GM19351 (cell line): Measurements from ENCODE around the gene YOD1.

Experiments
- ATAC-seq: cut with Tn5 transposase; IDR thresholded peaks from one replicate; pipeline ENCODE4 v1.9.1; 2021; ENCODE audit warnings: mild to moderate bottlenecking, moderate library complexity; ENCODE audit not compliant: unreplicated experiment

YOD1 gene

DNA sequence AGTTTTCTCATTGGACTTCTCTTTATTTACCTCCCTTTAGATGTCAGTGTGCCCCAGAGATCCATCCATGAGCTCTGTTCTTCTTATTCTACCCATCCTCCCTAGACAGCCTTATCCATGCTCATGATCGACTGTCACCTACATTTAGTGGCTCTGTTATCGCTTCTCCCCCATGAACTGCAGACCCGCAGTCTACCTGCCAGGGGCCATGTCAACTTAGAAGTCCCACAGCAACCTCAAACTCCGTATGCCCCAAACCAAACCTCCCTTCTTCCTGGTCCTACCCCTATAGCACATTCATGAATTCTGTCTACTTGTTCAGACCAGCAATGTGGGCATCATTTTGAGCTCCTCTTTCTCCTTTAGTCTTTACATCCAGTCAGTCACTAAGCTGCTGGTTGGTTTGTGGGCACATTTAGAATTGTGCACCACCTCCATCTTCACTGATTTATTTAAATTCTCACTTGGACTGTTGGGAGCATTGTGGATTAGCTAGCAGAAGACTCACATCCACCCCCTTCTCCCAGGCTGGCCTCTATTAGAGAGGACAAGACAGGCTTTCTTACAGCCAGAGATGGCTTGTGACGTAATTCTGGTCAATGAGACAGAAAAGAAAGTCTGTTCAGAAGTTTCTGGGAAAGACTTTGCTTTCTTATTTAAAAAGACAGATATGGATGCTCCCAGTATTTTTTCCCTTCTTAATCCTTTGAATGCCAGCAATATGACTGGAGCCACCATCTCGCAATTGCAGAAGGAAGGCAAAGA is 37.5 kb downstream of the YOD1 start:
- no peak for ATAC-seq

DNA sequence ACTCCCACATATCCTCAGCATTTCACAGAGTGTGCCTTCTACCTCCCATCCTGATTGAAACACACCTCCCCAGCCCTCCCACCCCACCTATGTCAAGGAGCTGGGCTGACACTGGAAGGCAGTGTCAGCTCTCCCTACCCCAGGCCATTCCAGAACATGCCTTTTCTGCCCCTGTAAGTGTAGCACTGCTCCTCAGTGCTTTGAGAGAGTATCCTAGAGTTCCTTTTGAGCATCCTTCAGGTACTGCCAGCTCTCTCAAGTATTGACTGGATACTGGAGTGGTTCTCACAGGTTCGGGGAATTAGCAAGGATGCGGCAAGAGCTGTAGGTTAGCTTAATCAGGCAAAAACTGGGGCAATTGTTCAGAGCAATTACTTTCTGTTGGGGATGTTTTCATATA is 40.3 kb downstream of the YOD1 start:
- ATAC-seq = no peak

DNA sequence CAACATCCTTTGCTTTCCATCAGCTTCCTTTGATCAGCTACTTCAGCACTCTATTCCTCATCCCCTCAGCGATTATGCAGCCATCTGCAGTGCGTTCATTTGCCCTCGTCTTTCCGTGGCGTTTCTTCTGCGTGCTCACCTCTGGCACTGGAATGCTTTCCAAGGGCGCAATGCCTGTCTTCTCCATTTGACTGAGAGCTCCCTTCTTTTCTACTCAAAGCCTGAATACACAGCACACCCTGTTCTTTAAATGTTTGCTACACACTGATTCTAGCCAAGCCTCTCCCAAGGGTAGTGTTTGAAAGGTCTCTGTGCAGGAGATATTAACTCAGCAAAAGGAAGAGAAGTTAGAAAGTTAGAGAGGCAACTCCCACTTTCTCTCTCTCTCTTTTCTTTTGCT is 41.1 kb downstream of the YOD1 start:
- ATAC-seq = no peak

DNA sequence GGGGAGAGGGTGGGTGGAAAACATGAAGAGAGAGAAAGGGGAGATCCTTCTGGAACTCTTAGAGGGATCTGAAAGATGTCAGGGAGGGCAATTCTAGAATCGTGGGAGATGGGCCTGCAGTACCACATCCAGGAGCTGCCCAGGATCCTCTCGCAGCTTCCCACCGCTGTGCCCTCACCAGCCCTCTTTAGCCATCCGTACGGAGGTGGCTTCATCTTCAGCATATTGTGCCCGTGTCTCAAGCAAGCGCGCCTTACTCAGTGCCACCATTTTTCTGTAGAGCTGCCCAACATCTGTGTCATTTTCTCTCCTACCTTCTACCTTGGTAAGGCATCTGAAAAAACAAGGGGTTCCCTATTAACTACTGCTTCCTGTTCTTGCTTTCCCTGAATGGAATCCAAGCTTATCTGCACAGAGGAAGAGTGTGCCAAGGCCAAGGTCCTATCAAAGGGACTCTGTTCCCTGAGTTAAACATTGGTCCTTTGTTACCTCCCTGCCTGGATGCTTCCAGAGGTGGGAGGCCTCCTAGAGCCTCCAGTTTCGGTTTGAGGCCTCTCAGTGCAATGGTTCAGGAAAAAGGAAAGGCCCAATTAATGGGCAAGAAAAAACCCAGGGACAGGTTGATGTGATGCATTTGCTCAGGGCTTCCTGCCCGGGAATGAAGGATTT is 41.7 kb downstream of the YOD1 start:
- no peak for ATAC-seq

DNA sequence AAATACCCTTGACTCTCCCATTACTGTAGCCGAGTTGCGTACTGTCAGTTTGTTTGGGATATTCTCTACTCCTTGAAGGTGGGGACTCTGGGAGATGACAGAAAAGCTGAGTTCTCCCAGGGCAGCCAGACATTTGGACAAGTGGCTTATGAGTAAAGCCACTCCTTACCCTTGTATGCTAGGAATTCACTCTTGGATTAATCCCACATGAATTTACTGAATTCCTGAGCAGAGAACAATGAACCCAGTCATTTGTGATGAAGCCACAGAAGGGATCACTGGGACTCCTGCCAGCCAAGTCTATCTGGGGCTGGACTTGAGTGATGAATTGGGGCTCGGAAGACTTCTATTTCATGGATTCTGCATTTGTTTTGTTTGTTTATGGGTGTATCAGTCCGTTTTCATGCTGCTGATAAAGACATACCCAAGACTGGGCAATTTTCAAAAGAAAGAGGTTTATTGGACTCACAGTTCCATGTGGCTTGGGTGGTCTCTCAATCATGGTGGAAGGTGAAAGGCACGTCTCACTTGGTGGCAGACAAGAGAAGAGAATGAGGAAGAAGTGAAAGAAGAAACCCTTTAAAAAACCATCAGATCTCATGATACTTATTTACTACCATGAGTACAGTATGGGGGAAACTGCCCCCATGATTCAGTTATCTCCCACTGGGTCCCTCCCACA is 43.5 kb downstream of the YOD1 start:
- ATAC-seq = no peak

DNA sequence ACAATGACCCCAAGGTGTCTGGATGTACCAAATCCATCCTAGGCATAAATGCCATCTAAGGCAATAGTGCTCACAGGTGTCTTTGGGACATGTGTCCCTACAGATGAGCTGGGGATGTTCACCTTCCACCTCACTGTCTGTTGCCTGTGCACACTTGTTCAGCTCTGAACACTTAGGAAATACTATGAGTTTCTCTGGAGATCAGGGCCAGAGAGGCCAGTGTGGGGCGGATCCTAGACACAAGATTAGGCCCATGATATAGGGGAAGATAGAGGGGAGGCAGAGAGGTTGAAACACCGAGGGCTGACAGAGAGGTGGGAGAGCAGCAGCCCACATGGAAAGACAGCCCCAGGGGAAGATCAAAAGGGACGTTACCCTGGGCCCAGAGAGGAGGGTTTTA is 44.1 kb downstream of the YOD1 start:
- ATAC-seq = no peak

DNA sequence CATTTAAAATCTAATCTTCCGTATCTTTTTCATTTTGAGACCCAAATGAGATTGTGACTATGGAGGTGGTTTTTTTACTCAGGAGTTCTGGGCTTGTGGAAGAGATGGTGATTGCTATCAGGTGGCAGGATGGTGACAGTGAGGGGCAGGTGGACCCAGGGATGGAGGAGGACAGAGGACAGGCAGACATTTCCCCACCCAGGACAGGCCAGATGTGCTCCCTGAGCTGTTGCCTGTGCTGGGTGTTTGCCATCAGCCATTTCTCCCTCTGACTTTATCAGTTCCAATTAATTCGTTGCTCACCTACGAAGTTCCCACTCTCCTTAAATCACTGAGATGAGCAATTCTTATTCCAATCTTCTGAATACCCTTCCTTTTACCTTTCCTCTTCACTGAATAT is 44.9 kb downstream of the YOD1 start:
- no peak for ATAC-seq

DNA sequence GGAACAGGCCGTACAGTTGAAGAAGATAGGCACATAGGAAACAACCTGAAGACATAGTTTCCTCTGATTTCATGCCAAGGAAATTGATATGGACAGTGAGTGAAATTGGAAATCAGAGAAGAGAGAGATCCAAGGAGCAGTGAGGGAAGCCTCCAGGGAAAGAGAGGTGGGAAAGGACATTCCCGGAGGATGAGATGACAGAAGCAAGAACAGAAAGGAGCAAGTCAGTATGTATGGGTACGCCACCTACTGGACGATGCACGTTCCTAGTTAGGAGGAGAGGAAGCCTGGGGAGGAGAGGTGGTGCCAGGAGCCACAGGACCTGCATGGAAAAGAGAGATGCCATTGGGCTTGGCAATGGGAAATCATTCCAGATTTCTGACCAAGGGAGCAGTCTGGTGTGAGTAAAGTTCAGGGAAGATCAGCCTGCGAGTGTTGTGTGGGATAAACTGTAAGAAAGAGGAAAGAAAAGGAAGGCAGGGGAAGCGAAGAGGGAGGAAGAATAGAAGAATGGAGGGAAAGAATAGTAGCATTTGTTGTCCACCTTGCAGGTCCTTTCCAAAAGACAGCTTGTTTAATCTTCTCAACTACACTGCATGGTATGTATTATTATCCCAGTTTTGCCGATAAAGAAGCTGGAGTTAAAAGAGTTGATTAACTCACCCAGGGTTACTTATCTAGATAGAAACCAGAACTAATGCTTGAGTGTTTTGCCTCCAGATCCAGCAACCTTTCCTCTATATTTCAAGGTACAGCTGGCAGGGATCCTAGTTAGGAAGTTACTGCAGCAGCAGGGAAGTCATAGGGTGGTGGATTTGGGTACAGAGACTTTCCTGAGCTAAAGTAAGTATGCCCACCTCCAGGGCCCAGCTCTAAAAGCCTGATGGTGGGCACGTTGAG is 45.8 kb downstream of the YOD1 start:
- no peak for ATAC-seq

DNA sequence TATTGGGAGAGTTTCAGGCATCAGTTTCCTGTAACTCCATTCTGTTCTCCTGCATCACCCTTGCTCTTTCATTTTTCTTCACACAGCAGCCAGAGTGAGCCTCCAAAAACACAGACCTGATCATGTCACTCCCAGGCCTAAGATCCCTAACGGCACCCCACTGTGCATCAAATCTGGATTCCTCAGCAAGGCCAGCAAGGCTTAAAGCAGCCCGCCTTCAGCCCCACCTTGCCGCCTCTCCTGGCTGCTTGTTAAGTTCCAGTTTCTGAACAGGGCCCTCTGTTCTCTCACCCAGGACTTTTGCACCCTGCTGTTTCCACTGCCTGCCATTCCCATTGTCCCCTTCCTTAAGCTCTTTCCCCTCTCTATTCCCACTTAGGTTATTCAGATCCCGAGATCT is 47.8 kb downstream of the YOD1 start:
- ATAC-seq = no peak

DNA sequence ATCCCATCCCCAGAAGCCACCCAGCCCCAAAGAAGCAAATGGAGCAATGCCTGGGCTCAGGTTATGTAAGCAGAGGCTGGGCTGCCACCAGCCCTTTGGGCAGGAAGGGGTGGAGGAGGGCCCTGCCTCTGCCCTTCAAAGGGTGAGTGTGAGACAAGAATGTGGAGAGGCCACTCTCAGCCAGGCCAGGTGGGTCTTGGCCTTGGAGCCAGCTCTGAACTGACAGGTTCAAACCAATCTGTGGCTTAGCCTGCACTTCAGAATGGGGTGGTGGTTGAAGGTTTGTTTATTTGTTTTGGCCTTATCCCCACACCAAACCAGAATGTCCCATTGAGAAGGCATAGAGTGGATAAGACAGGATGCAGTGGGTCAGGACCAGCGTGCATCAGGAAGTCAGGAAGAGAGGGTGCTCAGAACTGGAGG is 48.3 kb downstream of the YOD1 start:
- ATAC-seq = no peak

DNA sequence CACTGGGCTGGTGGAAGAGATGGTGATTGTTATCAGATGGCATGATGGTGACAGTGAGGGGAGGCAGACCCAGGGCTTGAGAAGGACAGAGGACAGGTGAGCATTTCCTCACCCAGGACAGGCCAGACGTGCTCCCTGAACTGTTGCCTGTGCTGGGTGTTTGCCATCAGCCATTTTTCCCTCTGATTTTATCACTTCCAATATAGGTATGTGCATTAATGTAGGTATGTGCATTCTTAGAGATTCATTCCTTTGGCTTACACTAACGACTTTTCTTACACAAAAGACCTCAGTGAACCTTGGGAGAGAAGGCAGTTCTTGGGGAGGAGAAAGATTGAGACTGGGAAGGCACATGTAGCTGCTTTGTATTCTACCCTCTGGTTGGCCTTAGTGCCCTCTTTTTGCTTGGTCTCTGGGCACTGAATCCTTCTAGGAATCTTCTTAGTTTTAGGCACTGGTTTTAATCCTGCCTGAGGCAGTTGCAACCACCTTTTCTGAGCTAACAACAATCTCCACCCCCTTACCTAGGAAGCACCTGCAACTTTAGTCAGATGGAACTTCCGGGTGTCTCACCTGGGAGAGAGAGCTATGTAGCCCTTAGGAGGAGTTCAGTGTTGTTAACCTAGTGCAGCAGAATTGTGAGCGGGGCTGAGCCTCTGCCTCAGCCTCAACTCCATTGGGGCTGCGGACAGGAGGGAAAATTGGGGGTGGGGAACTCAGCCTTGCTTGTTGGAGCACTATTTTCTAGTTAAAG is 49.3 kb downstream of the YOD1 start:
- no peak for ATAC-seq

DNA sequence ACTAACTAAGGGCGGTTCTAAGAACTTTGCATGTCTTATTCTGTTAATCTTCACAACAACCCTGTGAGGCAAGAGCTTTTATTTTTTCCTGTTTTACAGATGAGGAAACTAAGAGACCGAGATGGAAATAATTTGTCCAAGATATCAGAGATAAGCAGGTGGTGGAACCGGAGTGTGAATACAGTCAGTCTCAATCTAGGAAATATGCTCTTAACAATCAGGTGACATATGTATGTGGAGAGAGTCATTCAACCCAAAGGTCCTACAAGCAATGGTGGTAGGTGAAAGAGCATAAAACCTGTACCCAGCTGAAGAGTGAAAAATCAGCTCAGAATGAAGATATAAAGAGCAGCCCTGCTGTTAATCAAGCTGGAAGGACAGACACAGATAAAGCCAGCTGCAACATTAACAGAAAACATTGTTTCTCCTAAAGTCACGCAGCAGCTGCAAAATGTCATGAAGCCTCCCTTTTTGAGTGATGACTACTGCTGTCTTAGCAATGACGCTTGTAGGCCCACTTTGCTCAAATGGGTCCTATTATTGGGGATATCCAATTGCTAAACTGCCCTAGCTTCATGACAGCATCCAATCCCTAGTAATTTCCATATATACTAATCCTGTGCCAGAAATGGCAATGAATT is 50.2 kb downstream of the YOD1 start:
- ATAC-seq = no peak

DNA sequence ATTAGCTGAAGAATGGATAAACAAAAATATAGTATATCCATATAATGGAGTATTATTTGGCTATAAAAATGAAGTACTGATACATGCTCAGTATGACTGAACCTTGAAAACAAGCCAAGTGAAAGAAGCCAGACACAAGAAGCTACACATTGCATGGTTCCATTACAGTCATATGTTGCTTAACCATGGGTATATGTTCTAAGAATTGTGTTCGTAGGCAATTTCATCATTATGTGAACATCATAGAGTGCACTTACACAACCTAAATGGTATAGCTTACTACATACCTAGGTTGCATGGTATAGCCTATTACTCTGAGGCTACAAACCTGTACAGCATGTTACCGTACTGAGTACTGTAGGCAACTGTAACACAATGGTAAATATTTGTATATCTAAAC is 52.2 kb downstream of the YOD1 start:
- ATAC-seq = no peak
